ENCODE measurements around the gene ROM1.

Gene ROM1

DNA sequence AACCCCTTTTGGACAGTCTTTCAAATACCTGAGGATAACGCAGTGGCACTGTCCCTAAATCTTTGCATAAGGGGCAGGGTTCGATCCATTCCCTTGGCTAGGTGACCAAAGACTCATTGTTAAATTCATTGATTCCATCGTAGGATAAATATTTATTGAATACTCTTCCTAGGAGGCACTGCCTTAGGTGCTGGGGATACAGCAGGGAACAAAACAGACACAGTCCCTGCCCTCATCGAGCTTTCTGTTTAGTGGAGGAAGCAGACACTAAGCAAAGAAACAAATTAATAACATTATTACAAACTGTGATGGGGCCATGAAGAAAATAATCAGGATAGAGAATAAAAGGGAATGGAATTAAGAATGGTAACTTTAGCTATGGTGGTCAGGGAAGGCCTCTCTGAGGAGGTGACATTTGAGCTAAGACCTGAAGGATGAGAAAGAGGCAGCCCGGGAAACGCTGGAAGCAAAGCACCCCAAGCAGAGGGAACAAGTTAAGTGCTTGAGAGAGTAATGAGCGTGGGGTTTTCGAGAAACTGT lies 8.0 kb downstream of the ROM1 start:
- ATAC-seq (ENCODE audit: low read depth) (no peak; the same call in 2 of the 3 replicates), DNase-seq (ENCODE audit: low spot score) (no peak)
- peaks cover 12% of the 10 kb centered on the region for H3K36me3 ChIP-seq (ENCODE audit: low read depth)
- TF ChIP-seq, protein P1, sequence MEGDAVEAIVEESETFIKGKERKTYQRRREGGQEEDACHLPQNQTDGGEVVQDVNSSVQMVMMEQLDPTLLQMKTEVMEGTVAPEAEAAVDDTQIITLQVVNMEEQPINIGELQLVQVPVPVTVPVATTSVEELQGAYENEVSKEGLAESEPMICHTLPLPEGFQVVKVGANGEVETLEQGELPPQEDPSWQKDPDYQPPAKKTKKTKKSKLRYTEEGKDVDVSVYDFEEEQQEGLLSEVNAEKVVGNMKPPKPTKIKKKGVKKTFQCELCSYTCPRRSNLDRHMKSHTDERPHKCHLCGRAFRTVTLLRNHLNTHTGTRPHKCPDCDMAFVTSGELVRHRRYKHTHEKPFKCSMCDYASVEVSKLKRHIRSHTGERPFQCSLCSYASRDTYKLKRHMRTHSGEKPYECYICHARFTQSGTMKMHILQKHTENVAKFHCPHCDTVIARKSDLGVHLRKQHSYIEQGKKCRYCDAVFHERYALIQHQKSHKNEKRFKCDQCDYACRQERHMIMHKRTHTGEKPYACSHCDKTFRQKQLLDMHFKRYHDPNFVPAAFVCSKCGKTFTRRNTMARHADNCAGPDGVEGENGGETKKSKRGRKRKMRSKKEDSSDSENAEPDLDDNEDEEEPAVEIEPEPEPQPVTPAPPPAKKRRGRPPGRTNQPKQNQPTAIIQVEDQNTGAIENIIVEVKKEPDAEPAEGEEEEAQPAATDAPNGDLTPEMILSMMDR (IDR thresholded peaks at IDR 0.05; ENCODE audit: poor library complexity, severe bottlenecking) = no peak
- peaks cover 16% of the 10 kb centered on the region for H3K4me1 ChIP-seq (ENCODE audit: insufficient read depth, poor library complexity, severe bottlenecking)
- peak overlapping the region; percentile 84 for H3K27ac ChIP-seq (ENCODE audit: poor library complexity, severe bottlenecking)
- no peaks in the 10 kb centered on the region for H3K9me3 ChIP-seq (ENCODE audit: severe bottlenecking)
- no peaks in the 10 kb centered on the region for H3K27me3 ChIP-seq (ENCODE audit: insufficient read depth, poor library complexity, severe bottlenecking)
- H3K4me3 ChIP-seq (ENCODE audit: severe bottlenecking) = peak overlapping the region; percentile 54

DNA sequence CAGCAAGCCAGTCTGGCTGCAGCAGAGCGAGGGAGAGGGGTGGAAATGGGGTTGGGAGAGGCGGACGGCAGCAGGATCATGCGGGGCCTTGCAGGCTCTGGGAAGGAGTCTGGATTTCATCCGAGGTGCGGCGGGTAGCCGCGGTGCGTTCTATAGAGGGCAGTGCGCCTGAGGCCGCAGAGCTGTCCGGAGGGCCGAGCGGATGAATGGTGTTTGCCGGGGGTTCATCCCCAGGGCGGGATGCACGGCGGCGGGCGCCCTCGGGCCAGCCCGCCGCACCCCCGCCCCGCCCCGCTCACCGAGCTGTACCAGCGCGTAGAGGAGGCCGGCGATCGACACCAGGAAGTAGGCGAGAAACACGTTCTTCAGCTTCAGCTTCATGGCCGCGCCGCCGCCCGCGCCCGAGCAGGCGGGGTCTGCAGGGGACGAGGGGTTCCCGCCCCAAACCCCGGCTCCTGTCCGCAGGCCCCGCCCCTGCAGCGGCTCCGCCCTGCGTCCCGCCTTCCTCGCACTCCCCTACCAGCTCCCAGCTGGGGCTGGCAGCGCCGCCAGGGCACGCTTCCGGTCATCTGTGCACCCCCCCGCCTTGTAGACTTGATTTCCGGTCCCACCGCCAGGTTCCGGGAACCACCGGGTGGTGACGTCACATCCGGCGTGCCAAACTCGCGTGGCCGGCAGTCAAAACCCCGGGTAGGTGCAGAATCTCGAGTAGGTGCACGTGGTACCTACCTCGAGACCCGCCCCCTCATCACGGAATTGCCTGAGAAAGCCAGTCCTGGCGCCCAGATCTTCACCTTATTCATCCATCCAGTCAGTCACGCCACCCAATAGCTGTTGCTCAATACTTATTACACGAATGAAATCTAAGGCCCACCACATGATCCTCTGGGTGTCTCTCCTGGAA lies 8.8 kb downstream of the ROM1 start, which contains the start of gene B3GAT3:
Gene B3GAT3 (minus strand): TSS at position 420 of the 904 bp plus-strand sequence. CDS start 39 bp downstream, at position 381.
- Histone ChIP-seq H3K27me3 (ENCODE audit: insufficient read depth, poor library complexity, severe bottlenecking) (no peaks in the 10 kb centered on the region), H3K4me1 (ENCODE audit: insufficient read depth, poor library complexity, severe bottlenecking) (peaks cover 16% of the 10 kb centered on the region), H3K27ac (ENCODE audit: poor library complexity, severe bottlenecking) (peak within 1 kb of the TSS; percentile 84), H3K36me3 (ENCODE audit: low read depth) (peaks cover 19% of the 10 kb centered on the region), H3K4me3 (ENCODE audit: severe bottlenecking) (peak within 1 kb of the TSS; percentile 54), H3K9me3 (ENCODE audit: severe bottlenecking) (no peaks in the 10 kb centered on the region)
- ATAC-seq (ENCODE audit: low read depth) = peak; percentile 91
- DNase-seq (ENCODE audit: low spot score) = peak; percentile 99
- TF ChIP-seq, protein P1 (IDR thresholded peaks at IDR 0.05; ENCODE audit: poor library complexity, severe bottlenecking) = no peak

DNA sequence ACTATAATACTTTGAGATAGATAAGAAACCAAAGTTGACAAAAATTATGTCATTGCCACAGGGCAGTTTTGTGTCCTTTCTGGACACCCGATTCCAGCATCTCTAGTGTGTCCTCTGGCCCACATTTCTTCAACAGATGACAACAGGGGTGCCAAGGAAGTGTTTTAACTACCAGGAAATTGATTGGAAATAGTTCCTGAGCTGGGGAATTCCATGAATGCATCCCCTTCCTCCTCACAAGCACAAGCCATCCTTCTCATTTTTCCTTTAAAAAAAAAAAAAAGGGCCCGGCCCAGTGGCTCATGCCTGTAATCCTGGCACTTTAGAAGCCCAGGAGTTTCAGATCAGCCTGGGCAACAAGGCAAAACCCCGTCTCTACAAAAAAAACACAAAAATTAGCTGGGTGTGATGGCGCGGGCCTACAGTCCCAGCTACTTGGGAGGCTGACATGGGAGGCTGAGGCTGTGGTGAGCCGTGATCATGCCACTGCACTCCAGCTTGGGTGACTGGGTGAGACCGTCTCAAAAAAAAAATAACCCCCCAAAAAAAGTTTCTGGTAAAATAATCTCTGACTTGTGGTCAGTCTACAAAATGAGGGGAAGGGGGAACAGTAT lies 9.5 kb downstream of the ROM1 start:
- Histone ChIP-seq H3K4me1 (ENCODE audit: insufficient read depth, poor library complexity, severe bottlenecking) (peaks cover 16% of the 10 kb centered on the region), H3K27me3 (ENCODE audit: insufficient read depth, poor library complexity, severe bottlenecking) (no peaks in the 10 kb centered on the region), H3K4me3 (ENCODE audit: severe bottlenecking) (no peak overlapping the region), H3K27ac (ENCODE audit: poor library complexity, severe bottlenecking) (peak overlapping the region; percentile 84), H3K36me3 (ENCODE audit: low read depth) (peaks cover 26% of the 10 kb centered on the region), H3K9me3 (ENCODE audit: severe bottlenecking) (no peaks in the 10 kb centered on the region)
- TF ChIP-seq, protein P1 (IDR thresholded peaks at IDR 0.05; ENCODE audit: poor library complexity, severe bottlenecking) = no peak
- DNase-seq (ENCODE audit: low spot score) (no peak), ATAC-seq (ENCODE audit: low read depth) (no peak)

DNA sequence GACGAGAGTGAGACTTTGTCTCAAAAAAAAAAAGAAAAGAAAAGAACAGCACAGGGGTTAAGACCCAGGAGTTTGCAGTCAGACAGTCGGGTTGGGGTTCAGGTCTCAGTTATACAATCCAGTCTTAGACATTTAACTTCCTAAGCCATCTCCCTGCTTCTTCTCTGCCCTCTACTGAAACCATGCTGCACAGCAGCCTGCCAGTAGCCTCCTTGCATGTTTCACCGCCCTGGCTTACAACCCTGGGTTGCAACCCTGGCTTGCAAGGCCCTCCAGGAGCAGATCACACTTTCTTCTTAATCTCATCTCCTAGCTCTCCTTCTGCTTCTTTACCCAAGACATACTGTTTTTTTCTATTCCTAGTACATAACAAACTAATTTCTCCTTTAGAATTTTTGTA lies 14.7 kb downstream of the ROM1 start:
- peaks cover 72% of the 10 kb centered on the region for H3K36me3 ChIP-seq (ENCODE audit: low read depth)

More for the DNA sequence above, 14.7 kb downstream of the ROM1 start:
- ATAC-seq (ENCODE audit: low read depth) = peak; percentile 48; the same call in 2 of the 3 replicates
- no peak overlapping the region for H3K4me3 ChIP-seq (ENCODE audit: severe bottlenecking)
- H3K27ac ChIP-seq (ENCODE audit: poor library complexity, severe bottlenecking) = no peak overlapping the region
- H3K27me3 ChIP-seq (ENCODE audit: insufficient read depth, poor library complexity, severe bottlenecking) = no peaks in the 10 kb centered on the region
- DNase-seq (ENCODE audit: low spot score) = no peak
- TF ChIP-seq, protein P1 (IDR thresholded peaks at IDR 0.05; ENCODE audit: poor library complexity, severe bottlenecking) = peak; percentile 16
- H3K9me3 ChIP-seq (ENCODE audit: severe bottlenecking) = no peaks in the 10 kb centered on the region
- H3K4me1 ChIP-seq (ENCODE audit: insufficient read depth, poor library complexity, severe bottlenecking) = no peaks in the 10 kb centered on the region
